SH-SY5Y (cell line): ENCODE measurements around the gene BMPR1A.

Source experiments
- GATA2 ChIP-seq: IDR thresholded peaks from 2 replicates; pipeline ENCODE4 v1.6.1; 2011; ENCODE audit warnings: mild to moderate bottlenecking, low read depth, low read length
- GATA3 ChIP-seq: IDR thresholded peaks from 2 replicates; pipeline ENCODE4 v1.6.1; 2011; ENCODE audit warnings: low read depth, mild to moderate bottlenecking, low read length, moderate library complexity

GRCh38 chr10:86725980-86726676 lies 30.3 kb upstream of the BMPR1A start:
- TF ChIP-seq GATA3 (no peak), GATA2 (no peak)
